HG02678 (cell line): ENCODE results near the gene NDUFV1.
"Not testable (repeated sequence)": the region's sequence is repeated elsewhere in the genome, so short reads cannot be mapped to it uniquely, and the experiment has no call there.

ENCODE experiments used
- ATAC-seq: cut with Tn5 transposase; IDR thresholded peaks from one replicate; pipeline ENCODE4 v1.9.1; 2021; ENCODE audit warnings: mild to moderate bottlenecking, moderate library complexity; ENCODE audit not compliant: unreplicated experiment

Gene NDUFV1

DNA sequence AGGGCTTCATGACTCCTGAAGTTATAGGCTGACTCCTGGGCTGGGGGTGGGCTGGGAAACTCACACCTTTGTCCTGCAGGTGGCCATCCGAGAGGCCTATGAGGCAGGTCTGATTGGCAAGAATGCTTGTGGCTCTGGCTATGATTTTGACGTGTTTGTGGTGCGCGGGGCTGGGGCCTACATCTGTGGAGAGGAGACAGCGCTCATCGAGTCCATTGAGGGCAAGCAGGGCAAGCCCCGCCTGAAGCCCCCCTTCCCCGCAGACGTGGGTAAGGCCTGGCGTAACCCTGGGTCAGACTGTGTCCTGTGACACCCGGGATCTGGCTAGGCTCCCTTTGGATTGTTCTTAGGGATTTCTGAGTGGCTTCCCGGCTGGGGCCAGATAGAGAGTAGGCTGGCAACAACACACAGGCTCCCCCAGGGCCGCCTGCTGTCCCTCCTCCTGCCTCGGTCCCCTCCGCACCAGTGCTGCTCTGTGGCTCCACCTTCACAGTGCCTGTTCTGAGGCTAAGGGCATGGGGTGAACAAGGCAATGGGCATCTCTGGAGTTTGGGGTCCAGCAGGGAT, 3.6 kb downstream of the NDUFV1 start:
- no peak for ATAC-seq

- ATAC-seq, result no peak
Measured at GRCh38 chr11:67611165-67611564, 4.4 kb downstream of the NDUFV1 start.

- ATAC-seq, result no peak
Measured at GRCh38 chr11:67611704-67612587, 5.2 kb downstream of the NDUFV1 start.

GRCh38 chr11:67612751-67613150, 6.0 kb downstream of the NDUFV1 start:
- no peak for ATAC-seq

- no peak for ATAC-seq
Measured at GRCh38 chr11:67613313-67613959, 6.7 kb downstream of the NDUFV1 start.

GRCh38 chr11:67613960-67614715, 7.4 kb downstream of the NDUFV1 start:
- peak; percentile 85 for ATAC-seq

DNA sequence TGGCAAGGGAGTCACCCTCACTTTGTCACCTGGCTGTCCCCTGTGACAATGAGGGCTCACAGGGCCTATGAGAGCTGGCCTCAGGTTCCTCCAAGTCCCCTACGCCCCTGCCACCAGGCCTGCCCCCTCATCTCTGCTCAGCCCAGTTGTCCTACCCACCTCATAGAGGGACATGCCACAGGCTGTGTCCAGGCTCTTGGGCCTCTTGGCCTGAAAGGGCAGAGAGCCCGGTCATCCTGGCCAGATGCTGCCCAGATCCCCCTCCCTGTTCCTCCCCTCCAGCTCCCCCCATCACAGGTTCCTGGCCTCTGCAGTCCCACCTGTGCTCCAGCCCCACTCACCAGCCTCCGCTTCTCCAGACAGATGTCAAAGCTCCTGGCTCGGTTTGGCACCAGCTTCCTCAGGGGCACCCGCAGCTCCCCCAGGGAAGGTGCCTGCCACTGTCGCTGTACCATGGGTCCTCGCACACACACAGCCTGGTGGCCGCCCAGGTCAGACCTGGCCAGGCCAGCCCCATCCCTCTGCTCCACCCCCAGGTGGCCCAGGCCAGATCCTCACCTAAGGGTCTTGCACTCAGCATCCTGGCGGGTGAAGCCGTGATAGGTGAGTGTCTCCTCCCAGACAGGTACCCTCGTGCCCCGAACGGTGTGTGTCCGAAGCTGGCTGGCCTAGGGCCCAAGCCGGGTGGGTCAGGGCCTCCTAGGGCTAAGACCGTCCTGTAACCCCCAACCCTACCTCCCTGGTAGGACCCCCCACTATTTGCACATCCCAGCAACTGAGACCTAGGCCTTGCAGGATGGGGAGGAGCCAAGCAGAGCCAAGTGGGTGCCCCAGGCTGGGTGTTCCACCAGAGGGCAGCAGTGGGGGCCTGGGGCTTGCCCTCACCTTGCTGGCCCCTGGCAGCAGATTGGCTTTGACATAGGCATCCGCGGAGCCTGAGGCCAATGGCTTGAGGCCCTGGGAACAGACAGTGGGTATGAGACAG, 8.3 kb downstream of the NDUFV1 start:
- no peak for ATAC-seq

GRCh38 chr11:67615728-67616430, 9.1 kb downstream of the NDUFV1 start:
- no peak for ATAC-seq

DNA sequence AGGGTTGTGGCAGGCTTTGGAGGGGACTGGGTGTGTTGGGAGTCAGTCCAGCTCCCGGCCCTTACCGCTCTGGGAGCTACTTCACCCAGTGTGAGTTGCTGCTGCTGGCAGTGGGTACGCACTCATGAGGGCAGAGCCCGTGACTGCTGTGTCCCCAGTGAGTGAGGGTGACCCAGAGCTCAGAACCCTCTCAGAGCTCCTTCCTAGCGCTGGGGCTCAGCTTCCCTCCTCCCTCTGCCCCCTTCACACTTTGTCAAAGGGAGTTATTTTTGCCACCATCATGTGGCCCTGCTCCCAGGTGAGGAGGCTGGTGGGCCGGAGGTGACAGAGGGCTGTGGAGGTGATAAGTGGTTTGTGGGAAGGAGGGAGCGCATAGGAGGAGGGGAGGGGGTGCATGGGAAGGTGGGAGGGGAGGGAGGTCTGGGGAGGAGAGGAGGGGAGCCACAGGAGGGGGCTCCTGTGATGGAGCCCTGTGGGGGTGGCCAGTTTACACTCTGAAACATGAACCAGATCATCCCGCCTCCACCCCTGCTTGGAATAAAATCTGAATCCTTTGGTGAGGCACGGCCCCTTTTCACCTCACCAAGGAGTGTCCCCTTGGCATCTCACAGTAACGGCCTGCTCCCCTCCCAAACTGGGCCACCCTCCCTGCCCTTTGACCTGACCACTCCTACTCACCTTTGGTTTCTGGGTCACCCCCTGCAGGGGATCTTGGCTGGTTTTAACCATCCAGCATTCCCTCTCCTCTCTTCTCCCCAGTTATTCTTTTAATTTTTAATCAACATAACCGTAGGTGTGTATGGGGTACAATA, 9.9 kb downstream of the NDUFV1 start:
- ATAC-seq, result no peak

DNA sequence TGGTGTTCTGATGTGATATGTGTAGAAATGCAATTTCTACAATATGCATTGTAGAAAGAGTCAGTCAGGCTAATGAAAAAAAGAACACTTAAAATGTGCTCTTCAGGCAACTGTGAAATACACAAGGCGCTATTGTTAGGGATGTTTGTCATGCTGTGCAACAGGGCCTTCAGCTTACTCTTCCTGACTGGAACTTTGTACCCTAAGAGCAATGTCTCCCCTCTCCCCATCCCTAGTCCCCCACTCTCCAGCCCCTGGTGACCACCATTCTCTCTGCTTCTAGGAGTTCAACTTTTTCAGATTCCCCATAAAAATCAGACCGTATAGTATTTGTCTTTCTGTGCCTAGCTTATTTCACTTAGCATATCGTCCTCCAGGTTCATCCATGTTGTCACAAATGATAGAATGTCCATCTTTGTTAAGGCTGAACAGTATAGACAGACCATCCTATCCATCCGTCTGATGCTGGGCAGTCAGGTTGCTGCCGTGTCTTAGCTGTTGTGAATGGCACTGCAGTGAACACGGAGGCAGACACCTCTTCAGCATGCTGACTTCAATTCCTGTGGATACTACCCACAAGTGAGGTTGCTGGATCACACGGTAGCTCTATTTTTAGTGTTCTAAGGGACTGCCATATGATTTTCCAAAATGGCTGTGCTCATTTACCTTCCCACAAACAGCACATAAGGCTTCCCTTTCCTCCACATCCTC, 10.7 kb downstream of the NDUFV1 start:
- no peak for ATAC-seq

- ATAC-seq, result not testable (repeated sequence)
Measured at GRCh38 chr11:67618901-67619659, 12.3 kb downstream of the NDUFV1 start.

DNA sequence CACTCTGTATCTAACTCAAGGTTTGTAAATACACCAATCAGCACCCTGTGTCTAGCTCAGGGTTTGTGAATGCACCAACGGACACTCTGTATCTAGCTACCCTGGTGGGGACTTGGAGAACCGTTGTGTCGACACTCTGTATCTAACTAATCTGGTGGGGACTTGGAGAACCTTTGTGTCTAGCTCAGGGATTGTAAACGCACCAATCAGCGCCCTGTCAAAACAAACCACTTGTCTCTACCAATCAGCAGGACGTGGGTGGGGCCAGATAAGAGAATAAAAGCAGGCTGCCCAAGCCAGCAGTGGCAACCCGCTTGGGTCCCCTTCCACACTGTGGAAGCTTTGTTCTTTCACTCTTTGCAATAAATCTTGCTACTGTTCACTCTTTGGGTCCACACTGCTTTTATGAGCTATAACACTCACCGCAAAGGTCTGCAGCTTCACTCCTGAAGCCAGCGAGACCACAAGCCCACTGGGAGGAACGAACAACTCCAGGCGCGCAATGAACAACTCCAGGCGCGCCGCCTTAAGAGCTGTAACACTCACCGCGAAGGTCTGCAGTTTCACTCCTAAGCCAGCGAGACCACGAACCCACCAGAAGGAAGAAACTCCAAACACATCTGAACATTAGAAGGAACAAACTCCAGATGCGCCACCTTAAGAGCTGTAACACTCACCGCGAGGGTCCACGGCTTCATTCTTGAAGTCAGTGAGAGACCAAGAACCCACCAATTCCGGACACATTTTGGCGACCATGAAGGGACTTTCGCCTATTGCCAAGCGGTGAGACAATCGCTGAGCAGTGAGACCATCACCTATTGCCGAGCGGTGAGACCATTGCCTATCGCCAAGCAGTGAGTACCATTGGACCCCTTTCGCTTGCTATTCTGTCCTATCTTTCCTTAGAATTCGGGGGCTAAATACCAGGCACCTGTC, 13.2 kb downstream of the NDUFV1 start:
- ATAC-seq, result not testable (repeated sequence)

- ATAC-seq, result not testable (repeated sequence)
Measured at GRCh38 chr11:67620621-67621020, 13.9 kb downstream of the NDUFV1 start.

- not testable (repeated sequence) for ATAC-seq
Measured at GRCh38 chr11:67621928-67622327, 15.2 kb downstream of the NDUFV1 start.

DNA sequence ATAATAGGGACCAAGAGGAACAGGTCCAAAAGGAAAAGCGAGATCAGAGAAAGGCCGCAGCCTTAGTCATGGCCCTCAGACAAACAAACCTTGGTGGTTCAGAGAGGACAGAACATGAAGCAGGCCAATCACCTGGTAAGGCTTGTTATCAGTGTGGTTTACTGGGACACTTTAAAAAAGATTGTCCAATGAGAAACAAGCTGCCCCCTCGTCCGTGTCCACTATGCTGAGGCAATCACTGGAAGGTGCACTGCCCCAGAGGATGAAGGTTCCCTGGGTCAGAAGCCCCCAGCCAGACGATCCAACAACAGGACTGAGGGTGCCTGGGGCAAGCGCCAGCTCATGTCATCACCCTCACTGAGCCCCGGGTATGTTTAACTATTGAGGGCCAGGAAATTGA, 16.2 kb downstream of the NDUFV1 start:
- not testable (repeated sequence) for ATAC-seq

DNA sequence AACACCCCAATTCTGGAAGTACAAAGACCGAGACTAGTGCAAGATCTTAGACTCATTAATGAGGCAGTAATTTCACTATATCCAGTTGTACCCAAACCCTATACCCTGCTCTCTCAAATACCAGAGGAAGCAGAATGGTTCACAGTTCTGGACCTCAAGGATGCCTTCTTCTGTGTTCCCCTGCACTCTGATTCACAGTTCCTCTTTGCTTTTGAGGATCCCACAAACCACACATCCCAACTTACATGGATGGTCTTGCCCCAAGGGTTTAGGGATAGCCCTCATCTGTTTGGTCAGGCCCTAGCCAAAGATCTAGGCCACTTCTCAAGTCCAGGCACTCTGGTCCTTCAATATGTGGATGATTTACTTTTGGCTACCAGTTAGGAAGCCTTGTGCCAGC, 17.1 kb downstream of the NDUFV1 start:
- not testable (repeated sequence) for ATAC-seq
